SK-N-SH (cell line): Measurements from ENCODE around the gene PAPSS2. TPM values are rescaled to one million over a fixed set of nuclear protein-coding genes. Genes with fewer than 3 reads are reported as not detected.
A peak's percentile ranks its signal among the peaks of the same experiment; 100 is the strongest.

ENCODE experiments used
- CTCF ChIA-PET: fragments of 300-600, 350-600 bp; formaldehyde crosslinking; extraction: SDS; loops from one replicate; lab custom pipeline; 2021; lab: Yijun Ruan, JAX
- POLR2A ChIA-PET: fragments of 350-600 bp; sonication (Branson Sonifier 250); formaldehyde crosslinking; extraction: SDS; loops from one replicate; lab custom pipeline; 2020; ENCODE audit warnings: antibody characterized with exemption, inconsistent platforms; lab: Yijun Ruan, JAX
- DNase-seq: peaks from one replicate; pipeline ENCODE4 v3.0.0; 2012
- H2AFZ ChIP-seq: fragments of 200-600 bp; sonication (generic); 2 replicates; pipeline ENCODE4 v1.8.1; 2016; ENCODE audit warnings: antibody characterized with exemption, mild to moderate bottlenecking, low read depth
- H3F3A ChIP-seq: fragments of 200-600 bp; sonication (generic); replicated peaks from 2 replicates; pipeline ENCODE3; 2016; ENCODE audit warnings: antibody characterized with exemption, mild to moderate bottlenecking; ENCODE audit not compliant: insufficient read depth
- H3K27ac ChIP-seq, 2 experiments: fragments of 200-500 bp in 1 of 2; fragments of 200-600 bp in 1 of 2; sonication (Bioruptor generic) in 1 of 2; sonication (generic), shearing (Covaris generic) in 1 of 2; 2 replicates each; pipeline versions ENCODE4 v1.5.1 to v1.6.1; 2014 to 2016; ENCODE audit warnings: low read depth in 2 of 2, inconsistent platforms in 1 of 2, low read length in 1 of 2, mild to moderate bottlenecking in 1 of 2, mixed read lengths in 1 of 2
- H3K27me3 ChIP-seq: fragments of 200-600 bp; sonication (generic), shearing (Covaris generic); 2 replicates; pipeline ENCODE4 v1.6.1; 2016; ENCODE audit warnings: mixed run types; ENCODE audit not compliant: insufficient read depth
- H3K36me3 ChIP-seq, 2 experiments: fragments of 200-500 bp in 1 of 2; fragments of 200-600 bp in 1 of 2; sonication (Bioruptor generic) in 1 of 2; sonication (generic) in 1 of 2; replicated peaks in 1 of 2; 2 replicates each; pipeline versions ENCODE3 to v1.5.1; 2014 to 2016; ENCODE audit warnings: low read length in 1 of 2, mild to moderate bottlenecking in 1 of 2; ENCODE audit not compliant: insufficient read depth in 2 of 2, control insufficient read depth in 1 of 2
- H3K4me1 ChIP-seq, 2 experiments: fragments of 200-500 bp in 1 of 2; fragments of 200-600 bp in 1 of 2; sonication (Bioruptor generic) in 1 of 2; sonication (generic), shearing (Covaris generic) in 1 of 2; 2 replicates each; pipeline versions ENCODE4 v1.5.1 to v1.6.1; 2014 to 2016; ENCODE audit warnings: low read depth in 1 of 2, low read length in 1 of 2, mixed run types in 1 of 2; ENCODE audit not compliant: insufficient read depth in 2 of 2, control insufficient read depth in 1 of 2
- H3K4me2 ChIP-seq: fragments of 200-600 bp; sonication (generic), shearing (Covaris generic); 2 replicates; pipeline ENCODE4 v1.6.1; 2017; ENCODE audit warnings: mixed run types
- H3K4me3 ChIP-seq, 2 experiments: fragments of 200-500 bp in 1 of 2; fragments of 200-600 bp in 1 of 2; sonication (Bioruptor generic) in 1 of 2; sonication (generic), shearing (Covaris generic) in 1 of 2; 2 replicates each; pipeline versions ENCODE4 v1.5.1 to v1.8.1; 2014 to 2016; ENCODE audit warnings: low read depth in 2 of 2, inconsistent platforms in 1 of 2, low read length in 1 of 2, mild to moderate bottlenecking in 1 of 2, mixed read lengths in 1 of 2, moderate library complexity in 1 of 2
- H3K79me2 ChIP-seq: fragments of 200-600 bp; sonication (generic); 2 replicates; pipeline ENCODE4 v1.8.1; 2017; ENCODE audit warnings: mild to moderate bottlenecking; ENCODE audit not compliant: insufficient read depth
- H3K9ac ChIP-seq: fragments of 200-600 bp; sonication (generic); 2 replicates; pipeline ENCODE4 v1.6.1; 2017; ENCODE audit warnings: mixed run types
- H3K9me2 ChIP-seq: fragments of 200-600 bp; sonication (generic); 2 replicates; pipeline ENCODE4 v1.6.1; 2017; ENCODE audit warnings: mixed run types
- H3K9me3 ChIP-seq: fragments of 200-600 bp; sonication (generic); 2 replicates; pipeline ENCODE4 v1.6.1; 2017; ENCODE audit warnings: mixed run types, mild to moderate bottlenecking, moderate library complexity
- H4K20me1 ChIP-seq: fragments of 200-600 bp; sonication (generic); 2 replicates; pipeline ENCODE4 v1.6.1; 2017; ENCODE audit warnings: mild to moderate bottlenecking, mixed run types; ENCODE audit not compliant: insufficient read depth
- CTCF ChIP-seq: fragments of 200-600 bp; sonication (generic); IDR thresholded peaks from 2 replicates; pipeline ENCODE4 v1.6.1; 2017; ENCODE audit warnings: antibody characterized with exemption, mild to moderate bottlenecking, moderate library complexity
- ELF1 ChIP-seq: IDR thresholded peaks from 2 replicates; pipeline ENCODE4 v1.4.0; 2012
- EP300 ChIP-seq, 2 experiments: IDR thresholded peaks; 2 replicates each; pipeline versions ENCODE4 v1.4.0 to v1.6.1; 2012; ENCODE audit warnings: borderline replicate concordance in 1 of 2, low read depth in 1 of 2, low read length in 1 of 2
- FOXJ3 ChIP-seq: sonication (generic); formaldehyde crosslinking; IDR thresholded peaks from 2 replicates; pipeline ENCODE4 v1.5.1; 2020; ENCODE audit warnings: mild to moderate bottlenecking, missing genetic modification reagents
- GATA2 ChIP-seq: sonication (generic); formaldehyde crosslinking; IDR thresholded peaks from 2 replicates; pipeline ENCODE4 v1.5.0; 2020; ENCODE audit warnings: mild to moderate bottlenecking, missing genetic modification reagents
- JUND ChIP-seq: IDR thresholded peaks from 2 replicates; pipeline ENCODE4 v1.4.0; 2012
- MXI1 ChIP-seq: IDR thresholded peaks from 2 replicates; pipeline ENCODE4 v1.6.1; 2012; ENCODE audit warnings: mild to moderate bottlenecking, low read depth, low read length, improper control_type of control experiment
- NFIC ChIP-seq: IDR thresholded peaks from 2 replicates; pipeline ENCODE4 v1.4.0; 2012; ENCODE audit warnings: borderline replicate concordance
- RCOR1 ChIP-seq: fragments of 150-350 bp; IDR thresholded peaks from 2 replicates; pipeline ENCODE4 v1.6.1; 2017; ENCODE audit warnings: antibody characterized with exemption, low read length
- RFX5 ChIP-seq: IDR thresholded peaks from 2 replicates; pipeline ENCODE4 v1.6.1; 2012; ENCODE audit warnings: mild to moderate bottlenecking, improper control_type of control experiment, low read length
- YY1 ChIP-seq: IDR thresholded peaks from 2 replicates; pipeline ENCODE4 v1.4.0; 2012; ENCODE audit warnings: low read depth, mild to moderate bottlenecking
- WGBS: methylation state at CpG from one replicate; pipeline ENCODE4 v1.1.6; 2017; ENCODE audit warnings: low lambda C conversion rate; 5-methylcytosine and 5-hydroxymethylcytosine counted together
- polyA plus RNA-seq, 3 experiments: library from polyadenylated mRNA; depleted of rRNA; stranded (reverse); fragments of >200 nt; gene quantifications; 2 replicates each; pipeline ENCODE4 v1.2.3, GENCODE V29; 2012

Gene PAPSS2
- polyA plus RNA-seq, 1 of the 3 experiments (the other 2 are of a cell fraction), result 50.0 TPM

GRCh38 chr10:87706731-87707130, 47.1 kb downstream of the PAPSS2 start:
- 81% methylated on average over 4 of the region's 4 CpGs for WGBS
- Histone ChIP-seq H3K4me3 (no peak overlapping the region), H3K4me1 (peaks cover 2 to 16% of the 10 kb centered on the region in 2 experiments), H3K36me3 (peaks cover 6 to 24% of the 10 kb centered on the region in 2 experiments), H3K27me3 (no peaks in the 10 kb centered on the region), H3K9me2 (no peaks in the 10 kb centered on the region), H3K4me2 (no peak overlapping the region), H3F3A (peaks cover 27% of the 10 kb centered on the region), H3K9ac (no peak overlapping the region), H2AFZ (no peak overlapping the region), H3K27ac (peak overlapping the region in 1 of 2 experiments; percentile 24; a peak in 1 of 4 replicates), H3K9me3 (no peaks in the 10 kb centered on the region), H4K20me1 (no peaks in the 10 kb centered on the region), H3K79me2 (peaks cover 21% of the 10 kb centered on the region; the same call in 1 of the 2 replicates)
- ChIA-PET CTCF (interaction anchor here (0.7 kb wide), 1 partner anchor 28 kb away, joined by 3 read pairs; no protein-coding TSS in a partner anchor), POLR2A (no interaction called here)
- no peak for DNase-seq
- no peak for TF ChIP-seq YY1
- peak; percentile 37; the same call in 1 of the 2 replicates for TF ChIP-seq NFIC
- TF ChIP-seq EP300 (IDR thresholded peaks at IDR 0.05; ENCODE audit: borderline replicate concordance in 1 of 2, low read depth in 1 of 2, low read length in 1 of 2), result no peak

- H2AFZ ChIP-seq, result no peak overlapping the region
- peaks cover 22% of the 10 kb centered on the region for H3F3A ChIP-seq
- no peak for DNase-seq
- H3K79me2 ChIP-seq, result peaks cover 21% of the 10 kb centered on the region; the same call in 1 of the 2 replicates
- no peak overlapping the region for H3K4me2 ChIP-seq
- H3K36me3 ChIP-seq, result peaks cover 6 to 27% of the 10 kb centered on the region in 2 experiments
- CTCF ChIA-PET, result interaction anchor here (0.7 to 0.9 kb wide), 2 partner anchors 12 to 27 kb away, joined by 3 read pairs; no protein-coding TSS in a partner anchor
- H3K9ac ChIP-seq, result no peak overlapping the region
- peaks cover 2 to 11% of the 10 kb centered on the region in 2 experiments; a peak in 3 of 4 replicates for H3K4me1 ChIP-seq
- H4K20me1 ChIP-seq, result no peaks in the 10 kb centered on the region
- 97% methylated on average over 4 of the region's 4 CpGs for WGBS
- H3K9me2 ChIP-seq, result no peaks in the 10 kb centered on the region
- peak overlapping the region in 1 of 2 experiments; percentile 24; a peak in 1 of 4 replicates for H3K27ac ChIP-seq
- no peaks in the 10 kb centered on the region for H3K9me3 ChIP-seq
- no peak overlapping the region for H3K4me3 ChIP-seq
- no peaks in the 10 kb centered on the region for H3K27me3 ChIP-seq
- no peak for TF ChIP-seq CTCF
- no peak for TF ChIP-seq MXI1
- TF ChIP-seq YY1, result no peak
- TF ChIP-seq RCOR1, result no peak
- no peak for TF ChIP-seq NFIC
- no peak for TF ChIP-seq JUND
- TF ChIP-seq RFX5, result no peak
- POLR2A ChIA-PET, result no interaction called here
Measured at GRCh38 chr10:87707254-87707653, 47.6 kb downstream of the PAPSS2 start.

GRCh38 chr10:87712913-87713616, 53.4 kb downstream of the PAPSS2 start:
- Histone ChIP-seq H3K36me3 (peaks cover 39 to 68% of the 10 kb centered on the region in 2 experiments), H3K4me3 (no peak overlapping the region), H3K4me1 (peaks cover 2 to 5% of the 10 kb centered on the region in 2 experiments; a peak in 2 of 4 replicates), H3K9me3 (no peaks in the 10 kb centered on the region), H4K20me1 (no peaks in the 10 kb centered on the region), H3K79me2 (0 out of 2 replicates have a peak, but pooled peaks cover 4% of the 10 kb centered on the region), H3F3A (no peaks in the 10 kb centered on the region), H3K27me3 (no peaks in the 10 kb centered on the region), H3K9ac (no peak overlapping the region), H3K4me2 (no peak overlapping the region), H3K27ac (no peak overlapping the region), H3K9me2 (no peaks in the 10 kb centered on the region), H2AFZ (no peak overlapping the region)
- 85% methylated on average over 11 of the region's 11 CpGs for WGBS
- ChIA-PET CTCF (no interaction called here), POLR2A (no interaction called here)
- peak in 1 of 2 experiments; percentile 23; a peak in 1 of 4 replicates for TF ChIP-seq EP300 (IDR thresholded peaks at IDR 0.05; ENCODE audit: borderline replicate concordance in 1 of 2, low read depth in 1 of 2, low read length in 1 of 2)
- TF ChIP-seq ELF1, result no peak
- peak; percentile 52; the same call in 1 of the 2 replicates for TF ChIP-seq FOXJ3
- peak; percentile 83 for TF ChIP-seq GATA2 (CRISPR knock-in tag)
- DNase-seq, result peak; percentile 37
